ENCODE measurements around the gene MYO15B. TPM values are rescaled to one million over a fixed set of nuclear protein-coding genes. Genes with fewer than 3 reads are reported as not detected.

Gene MYO15B
- total and polyA plus RNA-seq, 10 donors: 123 to 569 (median 347) TPM

GRCh38 chr17:75573540-75573957 is 14.1 kb upstream of the MYO15B start:
- intact Hi-C loops (cut with DNase I; ENCODE audit: low total_unique reads): no loop called here
- no peak for TF ChIP-seq POLR2AphosphoS5 (IDR thresholded peaks at IDR 0.05)
- TF ChIP-seq POLR2A (IDR thresholded peaks at IDR 0.05): no peak
- Histone ChIP-seq H3K9me3 (no peaks in the 10 kb centered on the region), H3K27ac (no peak overlapping the region), H3K4me3 (no peak overlapping the region), H3K27me3 (replicated peaks in 1 of 7) (no peaks in the 10 kb centered on the region), H3K4me1 (peaks cover 0 to 28% (median 18%) of the 10 kb centered on the region in 6 donors), H3K36me3 (peaks cover 0 to 68% (median 25%) of the 10 kb centered on the region in 6 donors)
- 90 to 96% (median 95%) methylated on average over 14 to 16 of the region's 16 CpGs for WGBS, 5 donors
- no peak for DNase-seq

GRCh38 chr17:75573994-75574393 is 13.6 kb upstream of the MYO15B start:
- no peaks in the 10 kb centered on the region for H3K9me3 ChIP-seq
- H3K4me3 ChIP-seq: no peak overlapping the region
- intact Hi-C loops (cut with DNase I; ENCODE audit: low total_unique reads): no loop called here
- H3K36me3 ChIP-seq: peaks cover 0 to 64% (median 20%) of the 10 kb centered on the region in 6 donors
- no peak overlapping the region for H3K27ac ChIP-seq
- no peak for TF ChIP-seq POLR2AphosphoS5 (IDR thresholded peaks at IDR 0.05)
- no peak for TF ChIP-seq CTCF (IDR thresholded peaks at IDR 0.05 in 8 of 11, conservative IDR thresholded peaks at IDR 0.05 in 3 of 11)
- no peak for TF ChIP-seq POLR2A (IDR thresholded peaks at IDR 0.05)
- H3K4me1 ChIP-seq: peaks cover 0 to 33% (median 20%) of the 10 kb centered on the region in 6 donors
- no peaks in the 10 kb centered on the region for H3K27me3 ChIP-seq (replicated peaks in 1 of 7)
- WGBS, 5 donors: 82 to 95% (median 92%) methylated on average over 9 to 13 of the region's 13 CpGs
- no peak for DNase-seq

GRCh38 chr17:75574404-75575036 is 13.1 kb upstream of the MYO15B start:
- 87 to 93% (median 89%) methylated on average over 17 to 29 of the region's 29 CpGs for WGBS, 5 donors
- H3K4me3 ChIP-seq: no peak overlapping the region
- no peaks in the 10 kb centered on the region for H3K27me3 ChIP-seq (replicated peaks in 1 of 7)
- H3K9me3 ChIP-seq: no peaks in the 10 kb centered on the region
- H3K4me1 ChIP-seq: peaks cover 0 to 37% (median 23%) of the 10 kb centered on the region in 6 donors
- H3K27ac ChIP-seq: no peak overlapping the region
- no peak for TF ChIP-seq CTCF (IDR thresholded peaks at IDR 0.05 in 8 of 11, conservative IDR thresholded peaks at IDR 0.05 in 3 of 11)
- peak in 1 of 3 donors; percentile 4 for TF ChIP-seq POLR2AphosphoS5 (IDR thresholded peaks at IDR 0.05)
- no peak for TF ChIP-seq POLR2A (IDR thresholded peaks at IDR 0.05)
- no peak for DNase-seq
- H3K36me3 ChIP-seq: peaks cover 0 to 59% (median 19%) of the 10 kb centered on the region in 6 donors
- intact Hi-C loops (cut with DNase I; ENCODE audit: low total_unique reads): no loop called here

GRCh38 chr17:75575197-75575596 is 12.4 kb upstream of the MYO15B start:
- Histone ChIP-seq H3K27me3 (replicated peaks in 1 of 7) (no peaks in the 10 kb centered on the region), H3K4me3 (no peak overlapping the region), H3K9me3 (no peaks in the 10 kb centered on the region), H3K27ac (no peak overlapping the region), H3K4me1 (peaks cover 0 to 36% (median 22%) of the 10 kb centered on the region in 6 donors), H3K36me3 (peaks cover 0 to 52% (median 16%) of the 10 kb centered on the region in 6 donors)
- no peak for TF ChIP-seq POLR2AphosphoS5 (IDR thresholded peaks at IDR 0.05)
- TF ChIP-seq POLR2A (IDR thresholded peaks at IDR 0.05): no peak
- TF ChIP-seq CTCF (IDR thresholded peaks at IDR 0.05 in 8 of 11, conservative IDR thresholded peaks at IDR 0.05 in 3 of 11): no peak
- 88 to 100% (median 95%) methylated on average over 10 of the region's 10 CpGs for WGBS, 5 donors
- intact Hi-C loops (cut with DNase I; ENCODE audit: low total_unique reads): no loop called here
- no peak for DNase-seq

All from spleen (tissue), 11 donors.